IPS-20b (cell line): ENCODE measurements around the gene SYT13.

Source experiments
- H3K27ac ChIP-seq: one replicate; pipeline ENCODE4 v1.5.1; 2013; ENCODE audit warnings: low read length
- H3K27me3 ChIP-seq: 2 replicates; pipeline ENCODE4 v1.6.1; 2013; ENCODE audit warnings: mild to moderate bottlenecking, low read length, inconsistent platforms; ENCODE audit not compliant: insufficient read depth
- H3K36me3 ChIP-seq: 2 replicates; pipeline ENCODE4 v1.6.1; 2013; ENCODE audit warnings: low read depth, mild to moderate bottlenecking, inconsistent platforms, low read length, moderate library complexity; ENCODE audit not compliant: insufficient read depth
- H3K4me1 ChIP-seq: 2 replicates; pipeline ENCODE4 v1.6.1; 2013; ENCODE audit warnings: mild to moderate bottlenecking, control low read depth, inconsistent platforms, low read length, moderate library complexity; ENCODE audit not compliant: insufficient read depth
- H3K4me3 ChIP-seq: 2 replicates; pipeline ENCODE4 v1.5.1; 2013; ENCODE audit warnings: mild to moderate bottlenecking, low read length, inconsistent platforms
- H3K9ac ChIP-seq: 2 replicates; pipeline ENCODE4 v1.6.1; 2013; ENCODE audit warnings: low read depth, mild to moderate bottlenecking, inconsistent platforms, low read length, moderate library complexity
- H3K9me3 ChIP-seq: 2 replicates; pipeline ENCODE4 v1.6.1; 2013; ENCODE audit warnings: mild to moderate bottlenecking, low read depth, low read length, inconsistent platforms; ENCODE audit not compliant: insufficient read depth

SYT13 gene

GRCh38 chr11:45285930-45286632 is at the start of gene SYT13:
SYT13 (minus strand) TSS chr11:45286341; CDS start chr11:45286207, 134 bp downstream.
- Histone ChIP-seq H3K9me3 (no peaks in the 10 kb centered on the region), H3K4me1 (peaks cover 9% of the 10 kb centered on the region), H3K36me3 (no peaks in the 10 kb centered on the region), H3K9ac (peak within 1 kb of the TSS; percentile 66; the same call in 1 of the 2 replicates), H3K27me3 (peaks cover 66% of the 10 kb centered on the region), H3K4me3 (peak within 1 kb of the TSS; percentile 77), H3K27ac (peak within 1 kb of the TSS; percentile 28)

DNA sequence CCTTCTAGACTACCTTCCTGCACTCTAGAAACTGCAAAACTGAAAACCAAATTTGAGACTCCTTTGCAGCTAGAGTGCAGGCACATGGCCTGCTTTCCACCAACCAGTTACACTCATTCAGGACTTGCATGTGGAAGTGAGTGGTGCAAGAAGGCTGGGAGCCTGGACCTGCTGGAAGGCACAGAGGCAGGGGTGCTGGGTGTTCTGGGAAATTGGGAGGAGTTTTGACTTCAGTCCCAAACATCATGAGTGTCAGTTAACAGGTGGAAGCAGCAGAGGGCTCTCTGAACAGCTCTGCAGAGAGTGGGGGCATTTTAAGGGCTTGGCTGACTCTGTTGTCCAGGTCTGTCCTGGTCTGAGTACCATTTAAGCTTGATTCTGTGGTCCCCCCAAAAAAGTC is 49.3 kb upstream of the SYT13 start:
- Histone ChIP-seq H3K36me3 (no peaks in the 10 kb centered on the region), H3K9ac (no peak overlapping the region), H3K27ac (no peak overlapping the region), H3K4me1 (no peaks in the 10 kb centered on the region), H3K4me3 (no peak overlapping the region), H3K27me3 (peaks cover 19% of the 10 kb centered on the region), H3K9me3 (no peaks in the 10 kb centered on the region)

DNA sequence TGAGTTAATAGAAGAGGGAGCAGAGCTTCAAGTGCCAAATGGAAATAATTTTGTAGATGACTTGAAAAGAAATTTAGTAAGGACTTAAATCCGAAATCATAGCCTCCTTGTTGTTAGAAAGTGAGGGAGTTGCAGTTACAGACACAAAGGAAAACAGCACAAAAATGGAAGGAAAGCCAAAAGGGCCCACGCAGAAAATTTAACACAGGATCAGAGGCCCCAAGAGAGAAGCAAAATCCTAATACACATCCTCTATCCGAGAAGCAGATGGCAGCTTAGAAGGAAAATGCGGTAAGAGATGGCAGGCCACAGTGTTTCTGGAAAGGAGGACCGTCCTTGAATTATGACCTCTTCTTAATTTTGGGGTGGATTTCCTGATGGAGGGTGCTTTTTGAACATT is 48.7 kb upstream of the SYT13 start:
- no peaks in the 10 kb centered on the region for H3K36me3 ChIP-seq
- no peak overlapping the region for H3K27ac ChIP-seq

DNA sequence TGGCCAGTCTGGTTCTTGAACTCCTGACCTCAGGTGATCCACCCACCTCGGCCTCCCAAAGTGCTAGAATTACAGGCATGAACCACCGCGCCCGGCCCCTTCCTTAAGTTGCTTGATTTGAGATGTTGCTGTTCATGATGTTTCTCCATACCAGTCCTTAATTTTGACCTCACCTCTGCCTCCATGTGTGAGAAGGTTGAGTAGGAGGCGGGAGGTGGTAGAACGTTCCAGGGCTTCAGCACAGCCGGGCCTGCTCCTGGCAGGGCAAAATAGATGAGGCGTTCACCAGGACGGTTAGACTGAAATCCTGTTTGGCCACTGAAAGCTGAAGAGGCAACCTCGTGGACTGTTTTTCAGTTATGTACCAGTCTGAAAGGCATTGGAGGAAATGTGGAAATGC is 48.3 kb upstream of the SYT13 start:
- Histone ChIP-seq H3K36me3 (no peaks in the 10 kb centered on the region), H3K27ac (no peak overlapping the region), H3K9ac (no peak overlapping the region), H3K9me3 (no peaks in the 10 kb centered on the region), H3K27me3 (peaks cover 19% of the 10 kb centered on the region), H3K4me3 (no peak overlapping the region), H3K4me1 (no peaks in the 10 kb centered on the region)

More for the DNA sequence above, 48.7 kb upstream of the SYT13 start:
- H3K4me3 ChIP-seq = no peak overlapping the region
- peaks cover 19% of the 10 kb centered on the region for H3K27me3 ChIP-seq
- no peak overlapping the region for H3K9ac ChIP-seq
- H3K4me1 ChIP-seq = no peaks in the 10 kb centered on the region
- no peaks in the 10 kb centered on the region for H3K9me3 ChIP-seq

DNA sequence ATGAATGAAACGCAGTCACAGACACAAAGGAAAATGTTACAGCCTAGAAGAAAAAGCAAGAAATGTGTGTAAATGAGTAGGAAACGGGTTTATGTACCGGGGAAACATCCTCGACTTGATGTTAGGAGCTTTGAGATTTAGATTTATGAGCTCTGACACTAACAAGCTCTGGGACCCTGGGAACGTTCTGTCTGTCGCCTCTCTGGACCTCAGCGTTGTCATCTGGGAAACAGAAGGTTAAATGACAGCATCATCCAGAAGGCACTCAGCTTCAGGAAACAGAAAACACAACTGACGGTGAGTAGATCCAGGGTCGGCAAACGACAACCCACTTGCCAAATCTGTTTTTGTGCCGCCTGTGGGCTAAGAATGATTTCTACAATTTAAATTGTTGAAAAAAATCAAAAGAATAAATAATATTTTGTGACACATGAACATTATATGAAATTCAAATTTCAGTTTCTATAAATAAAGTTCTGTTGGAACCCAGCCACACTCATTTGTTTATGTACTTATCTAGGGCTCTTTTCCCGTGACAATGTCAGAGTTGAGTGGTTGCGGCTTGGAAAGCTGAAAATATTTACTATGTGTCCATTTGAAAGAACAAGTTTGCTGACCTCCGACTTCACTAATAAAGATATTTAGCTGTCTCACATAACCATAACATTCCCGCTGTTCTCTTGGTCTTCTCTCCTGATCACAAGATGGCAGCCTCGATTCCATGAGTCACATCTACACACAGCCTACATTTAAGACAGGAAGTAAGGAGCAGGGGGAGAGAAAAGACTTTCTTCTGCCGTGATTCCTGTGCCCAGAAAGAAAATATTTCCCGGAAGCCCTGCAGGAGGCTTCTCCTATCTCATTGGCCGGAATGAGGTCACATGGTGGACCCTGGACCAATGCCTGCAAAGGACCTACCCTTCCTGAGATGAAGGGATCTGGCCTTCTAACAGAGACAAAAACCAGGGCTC is 47.1 kb upstream of the SYT13 start:
- Histone ChIP-seq H3K36me3 (no peaks in the 10 kb centered on the region), H3K4me1 (no peaks in the 10 kb centered on the region), H3K9ac (no peak overlapping the region), H3K27me3 (peaks cover 16% of the 10 kb centered on the region), H3K4me3 (no peak overlapping the region), H3K9me3 (no peaks in the 10 kb centered on the region), H3K27ac (no peak overlapping the region)

GRCh38 chr11:45332276-45332934 is 46.3 kb upstream of the SYT13 start:
- Histone ChIP-seq H3K27me3 (peaks cover 16% of the 10 kb centered on the region), H3K9me3 (no peaks in the 10 kb centered on the region), H3K9ac (no peak overlapping the region), H3K27ac (no peak overlapping the region), H3K36me3 (no peaks in the 10 kb centered on the region), H3K4me3 (no peak overlapping the region), H3K4me1 (no peaks in the 10 kb centered on the region)

DNA sequence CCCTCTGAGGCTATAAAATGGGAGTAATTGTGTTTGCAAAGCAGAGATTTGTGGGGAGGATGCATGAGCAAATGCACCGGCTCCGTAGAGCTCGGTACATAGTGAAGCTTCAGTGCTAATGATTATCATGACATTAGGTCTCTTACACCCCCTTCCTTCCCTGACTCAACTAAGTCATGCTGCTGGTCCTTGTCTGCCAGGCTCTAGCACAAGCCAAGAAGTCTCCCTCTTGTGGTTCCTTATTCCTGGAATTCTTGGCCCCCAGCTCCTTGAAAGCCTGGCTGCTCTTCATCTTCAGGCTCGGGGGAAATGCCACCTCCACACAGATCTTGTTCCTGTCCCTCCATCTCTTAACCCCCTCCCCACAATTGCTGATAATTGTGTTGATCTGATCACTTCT is 45.7 kb upstream of the SYT13 start:
- Histone ChIP-seq H3K9ac (no peak overlapping the region), H3K27ac (no peak overlapping the region), H3K4me3 (no peak overlapping the region), H3K9me3 (no peaks in the 10 kb centered on the region; the same call in 1 of the 2 replicates), H3K4me1 (no peaks in the 10 kb centered on the region), H3K27me3 (peaks cover 16% of the 10 kb centered on the region), H3K36me3 (no peaks in the 10 kb centered on the region)

- Histone ChIP-seq H3K9me3 (no peaks in the 10 kb centered on the region; the same call in 1 of the 2 replicates), H3K27ac (no peak overlapping the region), H3K4me3 (no peak overlapping the region), H3K4me1 (no peaks in the 10 kb centered on the region), H3K36me3 (no peaks in the 10 kb centered on the region), H3K27me3 (peaks cover 16% of the 10 kb centered on the region), H3K9ac (no peak overlapping the region)
Measured at GRCh38 chr11:45328726-45329125, 42.6 kb upstream of the SYT13 start.

- Histone ChIP-seq H3K27ac (no peak overlapping the region), H3K27me3 (no peaks in the 10 kb centered on the region; the same call in 1 of the 2 replicates), H3K36me3 (no peaks in the 10 kb centered on the region), H3K4me1 (no peaks in the 10 kb centered on the region), H3K4me3 (no peak overlapping the region), H3K9ac (no peak overlapping the region), H3K9me3 (no peaks in the 10 kb centered on the region; the same call in 1 of the 2 replicates)
Measured at GRCh38 chr11:45324459-45324858, 38.3 kb upstream of the SYT13 start.

- no peaks in the 10 kb centered on the region for H3K36me3 ChIP-seq
- no peaks in the 10 kb centered on the region; the same call in 1 of the 2 replicates for H3K27me3 ChIP-seq
- no peaks in the 10 kb centered on the region; the same call in 1 of the 2 replicates for H3K9me3 ChIP-seq
- H3K9ac ChIP-seq = no peak overlapping the region
- no peak overlapping the region for H3K4me3 ChIP-seq
- H3K27ac ChIP-seq = no peak overlapping the region
- no peaks in the 10 kb centered on the region for H3K4me1 ChIP-seq
Measured at GRCh38 chr11:45323601-45324249, 37.6 kb upstream of the SYT13 start.
